Measurements from ENCODE around the gene SCARB2.

SCARB2 gene

DNA sequence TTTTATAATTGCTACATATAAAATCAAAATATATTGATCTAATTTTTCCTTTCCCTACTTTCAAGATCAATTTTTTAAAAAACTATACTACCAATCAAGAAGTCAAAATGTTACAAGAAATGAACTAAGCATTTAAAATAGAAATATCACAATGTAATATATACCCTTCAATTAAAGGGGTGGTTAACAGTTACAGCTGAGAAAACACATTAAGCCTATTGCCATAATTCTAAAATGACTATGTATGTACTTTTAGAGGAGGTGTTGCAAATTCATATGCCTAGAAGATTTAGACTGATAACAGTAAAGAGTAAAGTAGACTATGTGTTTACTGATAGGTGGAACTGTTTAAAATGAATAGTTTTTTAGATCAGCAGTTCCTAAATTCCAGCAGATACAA, 69.1 kb downstream of the SCARB2 start:
- DNase-seq: no peak

DNA sequence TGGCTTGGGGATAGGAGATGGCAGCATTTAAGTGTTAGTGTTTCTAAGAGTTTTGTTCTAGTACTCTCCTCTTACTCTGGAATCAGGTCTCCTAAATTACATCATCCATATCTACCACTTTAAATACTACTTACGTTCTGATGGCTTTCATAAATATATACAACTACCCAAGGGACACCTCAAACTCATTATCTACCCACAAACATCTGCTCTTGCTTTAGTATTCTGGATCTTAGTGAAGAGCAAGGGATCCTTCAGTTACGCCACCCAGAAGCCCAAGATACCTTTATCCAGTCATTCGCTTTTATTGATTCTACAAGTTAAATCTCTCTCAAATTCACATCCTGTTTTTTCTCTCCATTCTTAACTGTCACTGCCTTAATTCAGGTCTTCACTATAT, 72.4 kb downstream of the SCARB2 start:
- no peak for DNase-seq

DNA sequence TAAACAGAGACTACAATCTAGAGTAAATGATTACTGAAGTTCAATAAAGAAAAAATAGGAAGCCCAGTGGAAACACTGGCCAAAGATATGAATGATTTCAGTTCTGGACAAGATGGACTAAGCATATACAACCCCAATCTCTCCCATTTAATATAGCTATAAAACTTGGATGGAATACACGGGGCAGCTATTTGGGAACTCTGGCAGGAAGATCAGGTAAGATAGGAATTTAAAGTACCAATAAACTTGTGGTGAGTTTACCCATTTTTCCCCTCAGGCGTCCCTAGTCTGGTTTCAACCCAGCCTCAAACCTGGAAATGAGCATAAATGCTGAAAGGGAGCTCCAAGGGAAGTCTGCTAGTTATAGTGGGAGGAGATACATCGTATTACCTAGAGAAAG, 85.9 kb downstream of the SCARB2 start:
- DNase-seq: no peak

DNA sequence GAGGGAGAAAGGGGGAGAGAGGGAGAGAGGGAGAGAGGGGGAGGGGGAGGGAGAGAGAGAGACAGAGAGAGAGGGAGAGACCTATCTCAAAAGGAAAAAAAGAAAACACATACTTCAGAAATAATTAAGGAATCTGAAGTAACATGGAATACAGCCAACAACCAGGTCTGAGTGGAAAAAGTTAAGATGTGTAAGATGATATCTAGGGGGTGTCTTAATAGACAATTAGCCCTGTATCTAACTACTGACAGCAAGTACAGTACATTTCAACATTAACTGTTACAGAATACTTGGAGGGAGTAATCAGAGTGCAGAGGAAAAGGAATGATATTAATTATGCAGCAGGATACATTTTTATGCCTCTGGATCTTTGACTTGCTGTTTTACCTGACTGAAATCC, 87.8 kb downstream of the SCARB2 start:
- DNase-seq: no peak

DNA sequence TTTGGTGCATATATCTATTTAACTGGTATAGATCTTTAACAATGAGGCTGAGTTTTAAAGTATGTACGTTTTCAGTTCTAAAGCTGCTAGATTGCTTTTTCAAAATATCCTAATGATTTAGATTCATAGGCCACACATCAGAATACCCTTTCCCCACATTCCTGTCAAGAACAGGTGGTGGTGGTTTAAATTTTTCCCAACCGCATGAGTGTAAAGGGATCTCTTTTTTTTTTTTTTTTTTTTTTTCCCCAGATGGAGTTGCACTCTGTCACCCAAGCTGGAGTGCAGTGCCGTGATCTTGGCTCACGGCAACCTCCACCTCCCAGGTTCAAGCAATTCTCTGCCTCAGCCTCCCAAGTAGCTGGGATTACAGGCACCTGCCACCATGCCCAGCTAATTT, 93.4 kb downstream of the SCARB2 start:
- DNase-seq: no peak

DNA sequence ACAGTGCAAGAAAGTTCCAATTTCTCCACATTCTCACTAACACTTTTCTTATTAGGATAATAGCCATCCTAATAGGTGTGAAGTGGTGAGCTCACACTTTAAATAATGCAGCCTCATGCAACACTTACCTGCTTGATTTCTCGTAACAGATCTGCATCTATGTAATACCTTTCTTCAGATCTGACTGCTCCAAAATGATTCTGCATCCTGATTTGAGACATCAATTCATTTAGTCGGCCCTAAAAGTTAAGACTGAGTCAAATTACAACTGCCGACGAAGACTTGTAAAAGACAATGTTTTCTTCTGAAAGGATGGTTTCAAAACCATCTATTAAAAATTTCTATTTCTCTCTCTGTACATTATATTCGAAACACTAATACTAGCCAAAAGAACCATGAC, 96.1 kb downstream of the SCARB2 start:
- DNase-seq: no peak

DNA sequence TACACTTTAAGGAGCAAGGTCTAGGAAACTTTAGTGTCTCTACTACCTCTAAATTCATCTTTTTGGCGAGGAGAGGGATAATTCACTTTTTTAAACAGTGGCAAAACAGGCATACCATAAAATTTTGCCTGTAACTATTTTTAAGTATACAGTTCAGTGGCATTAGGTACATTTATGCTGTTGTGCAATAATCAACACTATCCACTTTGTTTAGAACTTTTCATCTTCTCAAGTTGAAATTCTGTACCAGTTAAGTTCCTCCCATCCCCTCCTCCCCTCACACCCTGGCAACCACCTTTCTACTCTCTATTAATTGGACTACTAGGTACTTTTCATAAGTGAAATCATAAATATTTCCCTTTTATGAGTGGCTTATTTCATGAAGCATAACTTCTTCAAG, 96.8 kb downstream of the SCARB2 start:
- no peak for DNase-seq
